ENCODE results near the gene RIPOR2. TPM values are rescaled to one million over a fixed set of nuclear protein-coding genes. Genes with fewer than 3 reads are reported as not detected.

RIPOR2 gene
- total RNA-seq, 1 experiment from 2014 or later, result 5.0 TPM

- no peak overlapping the region for H2BK15ac ChIP-seq (ENCODE audit: low read depth, low read length)
- H4K8ac ChIP-seq (replicated peaks; ENCODE audit: insufficient read length, low read depth, low read length), result no peak overlapping the region
- H3K9me3 Mint-ChIP-seq, result no peaks in the 10 kb centered on the region
- H3K4me1 Mint-ChIP-seq, result peaks cover 40 to 48% of the 10 kb centered on the region in 2 experiments
- H3K4ac ChIP-seq (ENCODE audit: low read depth, low read length), result no peak overlapping the region
- no peak overlapping the region for H2AK5ac ChIP-seq (ENCODE audit: insufficient read length, low read length)
- H3K4me1 ChIP-seq (ENCODE audit: insufficient read depth, low read length), result peaks cover 10% of the 10 kb centered on the region; the same call in 1 of the 2 replicates
- no peak overlapping the region for H2BK5ac ChIP-seq (ENCODE audit: insufficient read length, low read length)
- H4K5ac ChIP-seq (ENCODE audit: insufficient read length, low read depth, low read length), result no peak overlapping the region
- H3K36me3 Mint-ChIP-seq (ENCODE audit: insufficient read depth in 1 of 3, low read depth in 3 of 3), result peaks cover 0 to 3% (median 0%) of the 10 kb centered on the region in 3 experiments; a peak in 1 of 7 replicates
- no peaks in the 10 kb centered on the region for H4K20me1 ChIP-seq (ENCODE audit: control insufficient read depth, insufficient read depth, insufficient read length)
- H3K9me3 ChIP-seq (ENCODE audit: control insufficient read depth, low read depth, low read length), result no peaks in the 10 kb centered on the region
- H3K4me3 Mint-ChIP-seq, result no peak overlapping the region
- H2BK120ac ChIP-seq (ENCODE audit: low read depth, low read length, poor library complexity, severe bottlenecking), result no peak overlapping the region
- no peak for TF ChIP-seq CTCF (conservative IDR thresholded peaks at IDR 0.05)
- H3K79me2 ChIP-seq (ENCODE audit: insufficient read depth, low read length), result no peaks in the 10 kb centered on the region; the same call in 1 of the 2 replicates
- H3K27ac ChIP-seq (ENCODE audit: insufficient read length, low read depth, low read length), result no peak overlapping the region
- H3K27ac Mint-ChIP-seq, result peak overlapping the region in 1 of 3 experiments; percentile 9; a peak in 1 of 7 replicates
- no peak overlapping the region for H3K4me2 ChIP-seq (ENCODE audit: insufficient read depth, insufficient read length, low read length)
- H3K9ac ChIP-seq (ENCODE audit: extremely low read depth, insufficient read length, low read length), result no peak overlapping the region
- H3K56ac ChIP-seq (ENCODE audit: insufficient read length, low read depth, low read length), result no peak overlapping the region
- H2AFZ ChIP-seq (ENCODE audit: low read length), result no peak overlapping the region
- H2BK20ac ChIP-seq (ENCODE audit: low read depth, low read length, poor library complexity, severe bottlenecking), result no peak overlapping the region
- no peak overlapping the region for H3T11ph ChIP-seq (ENCODE audit: low read length)
- no CpG with 5 or more reads among the region's 7 CpGs for WGBS (ENCODE audit: extremely low coverage, insufficient read length, low lambda C conversion rate)
- H3K27me3 Mint-ChIP-seq (ENCODE audit: low read depth), result no peaks in the 10 kb centered on the region
- no peaks in the 10 kb centered on the region for H3K23me2 ChIP-seq (ENCODE audit: insufficient read length, low read depth, low read length, poor library complexity, severe bottlenecking)
- no peak overlapping the region for H3K23ac ChIP-seq (ENCODE audit: insufficient read length, low read depth, low read length)
- no peak overlapping the region for H3K18ac ChIP-seq (ENCODE audit: insufficient read length, low read depth, low read length)
- no peaks in the 10 kb centered on the region for H3K27me3 ChIP-seq (ENCODE audit: insufficient read depth, low read length)
- no peak overlapping the region for H2BK12ac ChIP-seq (ENCODE audit: insufficient read length, low read depth, low read length)
- H3K79me1 ChIP-seq (ENCODE audit: insufficient read depth, low read depth, low read length, poor library complexity, severe bottlenecking), result no peaks in the 10 kb centered on the region
- no peak overlapping the region for H3K14ac ChIP-seq (ENCODE audit: insufficient read depth, low read length)
- no peak for DNase-seq
- H4K91ac ChIP-seq (ENCODE audit: insufficient read length, low read depth, low read length), result no peak overlapping the region
Observed at GRCh38 chr6:24882835-24883555, 52.8 kb downstream of the RIPOR2 start.

Measured in H9 (cell line).